DMS53 treated with DMSO at 0.1 percent for 48 hours (cell line): ENCODE measurements around the gene KRT2.

Experiments used
- DNase-seq: peaks from one replicate; lab custom pipeline; 2025; ENCODE audit not compliant: unreplicated experiment; lab: John Stamatoyannopoulos, UW

KRT2 gene

DNA sequence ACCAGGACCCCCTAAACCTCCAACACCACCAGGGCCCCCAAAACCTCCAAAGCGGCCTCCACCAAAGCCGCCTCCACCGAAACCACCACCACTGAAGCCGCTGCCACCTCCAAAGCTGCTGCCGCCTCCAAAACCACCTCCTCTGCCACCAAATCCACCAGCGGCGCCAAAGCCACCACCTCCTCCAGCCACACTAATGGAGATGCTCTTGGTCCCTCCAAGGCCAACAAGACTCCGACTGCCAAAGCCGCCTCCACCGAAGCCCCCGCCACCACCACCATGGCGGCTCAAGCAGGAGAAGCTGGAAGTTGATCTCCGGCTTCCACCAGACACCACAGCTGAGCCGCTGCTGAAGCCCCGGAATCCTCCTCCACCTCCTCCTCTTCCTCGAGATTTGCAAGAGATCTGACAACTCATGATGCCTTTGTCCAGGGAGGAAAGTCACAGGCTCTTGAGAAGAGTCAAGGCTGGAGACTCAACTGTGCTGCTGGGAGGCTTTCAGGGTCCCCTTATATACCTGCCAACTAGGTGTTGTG is at the start of gene KRT2:
Gene KRT2, minus strand, starts transcription at position 486 of the 536 bp plus-strand sequence. Its CDS starts 69 bp downstream, at position 417.
- no peak for DNase-seq

DNA sequence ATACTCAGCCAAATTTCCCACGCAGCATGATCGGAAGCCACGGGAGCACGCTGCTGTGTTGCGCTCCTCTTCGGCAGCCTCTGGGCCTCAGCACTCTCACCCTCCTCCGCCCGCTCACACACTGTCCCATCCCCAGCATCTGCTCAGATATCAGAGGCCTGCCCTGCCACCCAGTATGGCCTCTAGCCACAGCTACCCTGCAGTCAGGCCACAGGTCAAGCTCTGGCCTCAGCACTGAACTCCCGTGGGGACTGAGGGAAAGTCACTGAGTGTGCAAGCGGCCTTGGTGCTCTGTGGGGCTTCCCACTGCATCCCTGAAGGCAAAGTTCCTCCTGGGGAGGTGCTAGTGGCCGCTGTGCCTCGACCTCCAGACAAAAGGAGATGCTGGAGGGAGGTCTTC is 49.3 kb upstream of the KRT2 start:
- no peak for DNase-seq

DNA sequence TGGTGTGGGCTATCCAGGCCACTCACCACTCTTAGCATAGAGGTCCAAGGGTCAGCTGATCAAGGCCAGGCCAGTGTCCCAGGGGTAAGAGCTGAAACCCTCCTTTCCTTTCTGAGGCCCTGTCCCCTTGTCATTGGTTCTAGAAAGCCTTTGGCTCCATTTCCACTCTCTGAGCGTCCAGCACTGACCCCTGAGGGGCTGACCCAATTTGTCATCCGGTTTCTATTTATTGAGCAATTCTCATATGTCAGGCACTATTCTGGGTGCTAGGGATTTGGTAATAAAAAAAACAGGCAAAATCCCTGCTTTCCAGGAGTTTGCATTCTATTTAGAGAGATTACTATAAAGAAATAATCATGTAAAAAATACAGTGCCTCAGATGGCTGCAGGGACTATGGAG is 47.9 kb upstream of the KRT2 start:
- no peak for DNase-seq

DNA sequence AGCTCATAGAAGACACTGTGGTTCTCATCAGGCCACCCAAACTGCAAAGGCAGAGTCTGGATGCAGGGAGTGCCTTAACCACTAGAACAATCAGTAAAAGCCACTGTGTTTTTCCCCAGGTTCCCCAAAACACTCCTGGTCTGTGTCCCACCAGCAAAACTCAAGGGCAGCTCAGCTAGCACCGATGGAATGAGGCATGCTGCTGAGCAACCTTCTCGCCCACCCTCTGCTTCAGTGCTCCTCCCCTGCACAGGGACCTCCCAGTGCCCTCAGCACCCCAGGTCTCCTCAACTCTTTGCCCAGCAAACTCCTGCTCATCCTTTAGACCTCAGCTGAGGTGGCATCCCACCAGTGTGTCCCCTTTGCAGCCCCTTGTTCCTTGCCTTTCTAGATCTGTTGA is 47.4 kb upstream of the KRT2 start:
- no peak for DNase-seq

DNA sequence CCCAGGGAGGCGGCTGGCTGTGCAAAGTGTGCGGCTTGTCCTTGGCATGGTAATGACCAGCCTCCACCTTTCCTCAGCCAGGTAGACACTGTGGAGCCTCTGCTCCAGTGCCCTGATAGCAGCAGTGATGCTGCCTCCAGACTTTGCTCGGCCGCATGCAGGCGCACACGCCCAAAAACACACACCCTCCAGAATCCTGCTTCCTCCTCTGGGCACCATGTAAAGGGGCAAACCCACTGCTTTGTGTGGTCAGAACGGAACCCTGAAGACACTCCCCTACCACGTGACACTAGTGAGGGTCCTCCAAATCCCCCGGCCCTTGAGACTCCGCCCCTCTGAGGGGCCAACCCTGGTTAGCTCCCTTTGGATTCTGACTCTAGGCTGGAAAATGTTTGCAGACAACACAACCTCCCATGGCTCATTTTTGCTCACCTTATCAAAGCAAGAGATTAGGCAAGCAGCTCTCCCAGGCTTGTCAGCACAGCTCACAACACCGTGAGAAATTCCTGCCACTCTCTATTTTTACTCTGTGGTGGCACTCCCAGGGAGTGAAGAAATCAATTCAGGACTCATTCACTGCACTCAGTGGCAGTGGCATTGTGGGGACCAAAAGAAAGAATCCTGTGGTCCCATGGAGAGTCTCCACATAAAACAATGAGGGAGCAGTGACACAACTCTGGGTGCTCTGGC is 46.8 kb upstream of the KRT2 start:
- DNase-seq: no peak

DNA sequence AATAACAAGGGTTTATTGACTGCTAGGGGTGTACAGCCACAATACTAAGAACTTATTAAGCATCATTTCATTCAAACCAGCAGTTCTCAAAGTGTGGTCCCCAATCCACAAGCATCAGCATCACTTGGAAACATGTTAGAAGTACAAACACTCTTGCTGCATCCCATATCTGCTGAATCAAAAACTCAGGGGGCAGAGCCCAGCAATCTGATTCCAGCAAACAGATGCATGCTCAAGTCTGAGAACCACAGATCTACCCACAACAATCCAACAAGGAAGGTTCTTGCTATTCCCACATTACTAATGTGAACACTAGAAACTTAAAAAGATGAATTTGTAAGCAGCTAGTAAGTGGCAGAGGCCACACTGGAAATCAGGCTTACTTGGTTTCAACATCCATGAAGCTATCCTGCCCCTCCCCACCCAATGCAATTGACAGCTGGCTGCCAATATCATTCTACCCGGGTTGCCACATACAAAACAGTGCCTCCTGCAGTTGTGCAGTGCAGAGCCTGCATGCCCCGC is 45.1 kb upstream of the KRT2 start:
- no peak for DNase-seq

DNA sequence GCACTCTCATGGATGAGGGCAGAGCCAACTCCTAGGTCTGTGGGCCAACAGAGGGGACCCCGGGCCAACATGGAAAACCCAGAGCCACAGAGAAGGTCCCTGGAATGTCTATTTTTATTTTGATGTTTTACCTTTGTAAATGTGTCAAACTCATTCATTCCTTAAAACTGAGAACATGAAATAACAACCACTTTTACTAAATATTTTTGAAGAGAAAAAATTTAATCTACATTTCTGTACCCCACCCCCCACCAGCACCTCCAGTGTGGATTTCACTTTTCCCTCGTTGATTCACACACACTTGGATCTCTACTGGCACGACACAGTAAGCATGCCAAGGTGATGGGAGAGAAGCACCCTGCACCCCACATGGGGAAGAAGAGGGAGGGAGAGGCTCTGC is 44.6 kb upstream of the KRT2 start:
- no peak for DNase-seq

DNA sequence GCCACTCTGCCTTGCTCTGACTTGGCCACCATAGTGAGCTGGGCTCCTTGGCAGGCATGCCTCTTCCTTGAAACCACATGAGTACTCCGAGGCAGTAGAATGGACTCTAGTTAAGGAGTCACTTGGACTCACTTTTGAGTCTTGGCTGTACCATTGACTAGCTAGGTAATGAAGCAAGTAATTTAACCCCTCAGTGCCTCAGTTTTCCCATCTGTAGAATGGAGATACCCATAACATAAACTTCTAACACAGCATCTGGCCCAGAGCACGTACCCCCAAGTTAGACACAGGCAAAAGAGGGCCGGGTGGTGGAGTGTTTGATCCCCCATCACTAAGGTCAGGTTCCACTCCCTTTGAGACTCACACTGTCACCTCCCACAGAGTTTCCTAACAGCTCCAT is 43.0 kb upstream of the KRT2 start:
- no peak for DNase-seq

DNA sequence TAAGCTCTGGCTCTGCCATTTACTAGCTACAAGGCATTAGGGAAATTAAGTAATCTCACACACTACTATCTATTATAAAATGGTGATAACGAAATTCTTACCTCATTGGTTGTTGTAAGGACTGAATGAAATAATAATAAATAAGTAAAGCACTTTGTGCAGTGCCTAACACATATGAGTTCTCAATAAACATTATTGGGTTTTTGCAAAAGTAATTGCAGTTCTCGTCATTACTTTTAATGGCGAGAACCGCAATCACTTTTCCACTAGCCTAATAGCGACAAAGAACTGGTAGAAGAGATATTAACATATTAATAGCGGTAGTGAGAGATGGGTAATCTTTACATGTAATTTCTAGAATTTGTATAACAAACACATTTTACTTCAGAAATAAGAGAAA is 42.1 kb upstream of the KRT2 start:
- DNase-seq: no peak

DNA sequence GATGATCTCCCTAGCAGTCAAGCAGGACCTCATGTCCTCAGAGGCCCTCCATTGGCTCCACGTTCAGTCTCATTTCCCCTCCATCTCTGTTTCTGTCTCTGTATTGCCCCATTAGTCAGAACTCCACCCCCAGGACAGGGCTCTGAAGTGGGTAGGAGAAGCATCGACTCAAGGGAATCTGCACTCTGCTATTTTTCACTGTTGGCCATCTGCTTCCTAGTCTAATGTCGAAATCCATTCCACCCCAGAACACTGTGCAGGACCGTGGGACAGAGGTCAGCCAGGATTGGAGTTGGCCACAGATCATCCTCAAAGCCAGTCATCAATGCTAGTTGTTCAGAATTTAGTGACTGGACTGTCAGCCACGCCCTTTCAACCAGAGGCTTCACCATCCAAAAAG is 41.2 kb upstream of the KRT2 start:
- DNase-seq: no peak

DNA sequence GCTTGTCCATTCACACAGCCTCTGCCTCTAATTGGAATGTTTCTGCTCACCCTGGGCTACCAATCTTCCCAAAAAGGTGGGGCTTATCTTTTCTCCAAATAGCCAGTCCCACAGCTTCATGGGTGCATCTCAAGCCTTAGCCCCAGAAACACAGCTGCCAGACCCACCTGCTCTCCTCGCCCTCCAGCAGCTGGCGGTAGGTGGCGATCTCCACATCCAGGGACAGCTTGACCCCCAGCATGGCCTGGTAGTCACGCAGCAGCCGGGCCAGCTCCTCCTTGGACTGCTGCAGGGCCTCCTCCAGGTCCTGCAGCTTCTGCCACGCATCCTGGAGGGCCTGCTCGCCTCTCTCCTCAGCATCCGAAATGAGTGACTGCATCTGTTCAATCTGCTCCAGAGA is 40.2 kb upstream of the KRT2 start:
- DNase-seq: no peak

DNA sequence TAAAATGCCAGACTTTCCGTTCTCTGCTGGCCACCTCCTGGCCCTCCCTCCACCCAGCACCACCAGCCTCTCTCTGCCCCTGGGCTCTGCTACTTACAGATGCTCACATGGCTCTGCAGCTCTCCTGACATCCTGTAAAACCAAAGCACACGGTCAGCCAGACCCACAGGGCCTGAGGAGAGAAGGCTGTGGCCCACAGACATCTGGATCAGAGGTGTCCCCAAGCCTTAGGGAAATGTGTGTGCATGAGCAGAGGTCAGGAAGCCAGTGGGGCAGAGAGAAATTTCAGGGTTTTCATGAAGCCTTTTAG is 39.8 kb upstream of the KRT2 start:
- no peak for DNase-seq

DNA sequence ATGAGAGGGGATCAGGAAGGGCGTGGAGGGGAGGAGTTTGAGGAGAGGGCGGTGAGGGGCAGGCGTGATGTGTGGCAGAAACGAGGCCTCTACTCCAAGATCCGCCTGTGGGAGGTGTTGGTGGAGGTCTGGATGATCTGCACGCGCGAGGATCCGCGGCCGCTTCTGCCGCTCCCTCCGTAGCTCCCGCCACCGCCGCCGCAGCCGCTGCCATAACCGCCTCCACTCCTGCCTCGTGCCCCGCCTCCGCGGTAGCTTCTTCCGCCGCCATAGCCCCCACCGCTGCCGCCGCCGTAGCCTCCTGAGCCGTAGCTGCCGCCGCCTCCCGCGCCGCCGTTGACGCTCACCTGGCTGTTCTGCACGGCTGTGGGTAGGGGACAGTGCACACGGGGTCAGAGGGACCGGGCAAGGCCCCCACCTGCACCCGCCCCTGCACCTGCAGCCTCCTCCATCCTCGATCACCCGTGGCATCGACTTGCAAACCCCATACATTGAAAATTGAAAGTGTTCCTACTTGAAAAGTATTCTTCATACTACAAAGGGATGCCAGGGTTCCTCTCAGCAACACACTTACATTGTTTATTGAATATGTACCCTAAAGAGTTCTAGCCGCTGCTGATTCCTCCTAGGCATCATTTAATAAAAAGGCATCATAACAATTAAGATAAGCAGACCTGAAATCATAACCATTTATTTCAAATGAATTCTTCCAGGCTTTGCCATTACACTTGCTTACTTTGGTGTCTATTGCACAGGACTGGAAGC is 39.2 kb upstream of the KRT2 start:
- no peak for DNase-seq

DNA sequence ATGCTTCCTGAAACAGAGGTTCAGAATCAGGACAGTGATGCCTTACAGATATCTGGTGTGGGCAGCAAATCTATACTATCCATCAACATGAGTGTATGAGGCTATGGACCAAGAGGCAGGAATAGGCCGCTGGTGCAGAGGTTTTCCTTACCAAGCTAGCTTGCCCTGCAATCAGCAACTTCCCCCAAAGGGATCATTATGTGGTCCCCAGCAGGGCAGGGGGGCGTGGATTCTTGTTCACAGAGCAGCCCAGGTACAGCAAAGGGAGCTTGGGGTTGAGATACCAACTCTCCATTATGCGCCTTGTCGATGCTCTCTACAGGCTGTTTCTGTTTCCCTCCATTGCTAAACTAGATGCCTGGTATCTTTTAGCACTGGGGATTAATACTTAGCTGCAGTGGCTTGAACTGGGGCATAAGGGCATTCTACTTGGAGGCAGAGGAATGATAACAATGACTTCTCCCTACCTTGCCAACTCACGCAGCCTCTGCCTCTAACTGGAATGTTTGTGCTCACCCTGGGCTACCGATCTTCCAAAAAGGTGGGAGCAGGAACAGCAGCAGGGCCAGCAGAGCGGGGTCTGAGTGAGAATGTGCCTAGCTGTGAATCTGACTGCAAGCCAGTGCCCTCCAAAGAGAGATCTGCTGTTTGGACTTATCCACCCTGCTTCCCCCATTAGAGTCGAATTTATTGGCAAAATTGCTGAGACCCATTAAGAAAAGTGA is 38.5 kb upstream of the KRT2 start:
- no peak for DNase-seq

DNA sequence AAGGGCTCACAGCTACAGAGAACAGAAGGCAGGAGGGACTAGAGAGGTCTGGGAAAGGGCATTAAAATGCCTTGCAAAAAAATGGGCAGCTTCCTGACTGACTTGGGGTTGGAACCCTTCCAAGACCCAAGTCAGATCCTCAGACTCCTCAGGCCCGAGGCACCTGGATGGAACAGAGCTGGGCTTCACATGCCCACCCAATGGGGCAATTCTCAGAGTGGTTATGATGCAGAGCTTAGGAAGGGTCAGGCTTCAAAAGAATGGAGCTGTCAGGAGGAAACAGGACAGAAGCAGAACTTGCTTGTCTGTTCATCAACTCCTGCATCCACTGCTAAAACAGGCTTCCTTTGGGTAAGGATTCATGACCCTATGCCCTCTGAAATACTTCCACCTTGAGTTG is 37.9 kb upstream of the KRT2 start:
- no peak for DNase-seq

DNA sequence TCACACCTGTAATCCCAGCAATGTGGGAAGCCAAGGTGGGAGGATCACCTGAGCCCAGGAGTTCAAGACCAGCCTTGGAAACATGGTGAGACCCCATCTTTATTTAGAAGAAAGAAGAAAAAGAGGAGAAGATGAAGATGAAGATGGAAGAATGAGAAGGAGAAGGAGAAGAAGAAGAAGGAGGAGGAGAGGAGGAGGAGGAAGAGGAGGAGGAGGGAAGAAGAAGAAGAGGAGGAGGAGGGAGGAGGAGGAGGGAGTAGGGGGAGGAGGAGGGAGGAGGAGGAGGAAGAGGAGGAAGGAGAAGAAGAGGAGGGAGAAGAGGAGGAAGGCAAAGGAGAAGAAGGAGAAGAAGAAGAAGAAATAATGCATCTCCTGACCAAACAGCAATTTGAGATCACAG is 37.2 kb upstream of the KRT2 start:
- DNase-seq: no peak

DNA sequence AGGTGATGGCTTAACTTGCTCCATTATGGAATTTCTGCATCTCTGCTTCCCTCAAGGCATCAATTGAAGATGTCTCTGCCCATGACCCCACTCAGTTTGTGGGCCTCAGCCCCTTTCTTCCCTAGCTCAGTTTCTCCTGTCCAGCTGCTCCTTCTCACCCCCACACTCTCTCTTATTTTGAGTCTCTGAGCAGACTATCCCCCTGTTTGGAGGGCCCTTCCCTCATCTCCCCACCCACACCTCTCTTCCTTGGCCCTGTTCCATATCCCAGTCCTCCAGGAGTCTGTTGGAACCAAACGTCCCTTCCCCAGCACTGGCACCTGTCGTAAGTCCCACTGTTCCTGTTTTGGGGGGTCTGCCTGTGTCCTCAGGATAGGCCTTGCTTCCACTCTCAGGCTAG is 36.5 kb upstream of the KRT2 start:
- no peak for DNase-seq

DNA sequence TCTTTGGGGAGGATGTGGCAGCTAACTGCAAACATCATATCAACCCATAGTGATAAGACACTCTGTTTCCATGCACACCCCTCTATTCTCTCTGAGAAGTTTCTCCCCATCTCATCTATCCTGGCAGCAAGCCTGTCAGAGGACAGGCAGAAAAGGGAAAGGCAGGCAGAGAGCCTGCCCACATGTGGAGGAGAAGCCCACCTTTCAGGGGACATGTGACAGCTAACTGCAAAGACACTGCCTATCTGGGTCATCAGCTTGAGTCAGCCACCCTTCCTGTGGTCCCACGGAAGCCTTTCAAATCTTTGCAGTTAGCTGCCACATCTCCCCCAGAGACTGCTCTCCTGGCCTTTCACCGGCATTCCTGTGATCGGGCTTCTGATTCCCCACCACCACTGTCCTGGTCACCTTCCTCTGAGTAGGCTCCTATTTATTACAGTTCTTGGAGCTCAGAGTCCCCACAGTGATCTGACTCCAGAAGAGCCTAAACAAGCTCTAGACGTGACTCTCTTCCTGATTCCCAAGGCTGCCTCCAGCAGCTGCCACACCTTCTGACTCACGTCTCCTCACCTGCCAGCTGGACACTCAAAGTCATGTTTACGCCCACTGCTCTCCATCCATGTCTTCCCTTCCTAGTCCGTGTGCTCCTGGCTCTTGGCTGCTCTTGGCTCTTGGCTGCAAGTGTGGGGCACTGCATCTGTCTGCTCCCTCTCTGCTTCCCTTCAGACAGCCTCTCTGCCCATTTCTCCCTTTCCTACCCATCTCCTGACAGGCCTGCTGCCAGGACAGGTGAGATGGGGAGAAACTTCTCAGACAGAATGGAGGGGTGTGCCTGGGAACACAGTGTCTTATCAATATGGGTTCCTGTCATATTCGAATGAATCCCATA is 35.7 kb upstream of the KRT2 start:
- no peak for DNase-seq

DNA sequence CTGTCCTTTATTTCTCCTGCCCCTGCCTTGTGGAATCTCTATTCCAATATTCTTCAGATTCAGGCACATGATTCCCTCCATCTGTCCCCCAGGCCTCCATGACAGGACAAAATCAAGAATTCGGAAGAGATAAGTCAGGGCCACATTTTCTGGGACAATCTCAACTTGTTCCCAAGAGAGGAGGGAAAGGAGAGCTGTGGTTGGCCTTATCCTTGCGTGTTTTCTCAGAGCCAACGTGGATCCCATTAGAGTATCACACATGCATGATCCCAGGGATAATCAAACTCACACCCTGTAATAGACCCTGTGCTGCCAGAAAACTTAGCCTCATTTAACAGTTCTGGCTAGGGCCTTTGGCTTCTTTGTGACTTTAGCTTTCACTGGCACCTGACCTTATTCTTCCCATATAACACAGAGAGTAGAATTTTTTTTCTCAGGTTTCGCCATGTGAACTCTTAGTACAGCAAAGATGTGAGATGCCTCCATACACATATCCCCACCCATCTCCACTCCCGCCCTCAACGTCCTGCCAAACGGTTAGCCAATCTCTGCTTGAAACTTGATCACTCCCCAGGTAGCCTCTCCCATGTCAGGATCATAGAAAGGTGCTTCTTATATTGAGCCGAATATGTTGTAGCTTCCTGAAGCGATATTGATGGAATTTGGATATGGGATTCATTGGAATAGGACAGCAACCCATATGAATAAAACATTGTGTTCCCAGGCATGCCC is 34.9 kb upstream of the KRT2 start:
- DNase-seq: no peak

DNA sequence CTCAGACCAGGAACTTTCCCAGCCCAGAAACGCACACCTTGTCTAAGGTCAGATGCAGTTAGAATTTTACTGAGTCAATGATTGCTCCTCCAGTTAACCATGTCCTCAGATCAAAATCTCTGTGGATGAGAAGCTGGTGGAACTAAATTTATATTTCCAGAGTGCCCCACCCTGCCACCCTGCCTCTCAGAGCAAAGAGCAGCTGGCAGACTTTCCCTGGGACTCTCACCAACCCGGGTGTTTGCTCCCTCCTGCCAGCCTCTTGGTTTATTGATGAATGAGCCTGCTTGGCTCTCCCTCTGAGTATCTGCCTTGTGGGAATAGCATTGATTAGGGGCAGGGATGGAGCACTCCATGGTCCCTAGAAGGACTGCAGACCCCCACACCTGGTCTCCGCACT is 34.1 kb upstream of the KRT2 start:
- no peak for DNase-seq
